Uterus (tissue), 4 donors: ENCODE data around the gene FHOD1. TPM values are rescaled to one million over a fixed set of nuclear protein-coding genes. Genes with fewer than 3 reads are reported as not detected.
A peak's percentile ranks its signal among the peaks of the same experiment; 100 is the strongest.

ENCODE experiments used
- DNase-seq, 2 donors: peaks; one replicate each; pipeline ENCODE4 v3.0.0-alpha.2; 2019 to 2020
- H3K27ac ChIP-seq, 2 donors: fragments of 200-600 bp; sonication (generic); 1 replicate in 1 of 2; 2 replicates in 1 of 2; pipeline ENCODE4 v1.5.1; 2016 to 2018
- H3K27me3 ChIP-seq, 2 donors: fragments of 200-600 bp; sonication (generic); one replicate each; pipeline ENCODE4 v1.5.1; 2018 to 2019; ENCODE audit warnings: control low read depth in 1 of 2
- H3K36me3 ChIP-seq, 2 donors: fragments of 200-600 bp; sonication (generic); one replicate each; pipeline ENCODE4 v1.5.1; 2019; ENCODE audit warnings: control low read depth in 1 of 2
- H3K4me1 ChIP-seq, 2 donors: fragments of 200-600 bp; sonication (generic); one replicate each; pipeline ENCODE4 v1.5.1; 2018 to 2019; ENCODE audit warnings: control low read depth in 1 of 2
- H3K4me3 ChIP-seq, 2 donors: fragments of 200-600 bp; sonication (generic); 1 replicate in 1 of 2; 2 replicates in 1 of 2; pipeline ENCODE4 v1.5.1; 2018 to 2019; ENCODE audit warnings: mild to moderate bottlenecking in 1 of 2
- H3K9me3 ChIP-seq, 2 donors: fragments of 200-600 bp; sonication (generic); one replicate each; pipeline ENCODE4 v1.5.1; 2019; ENCODE audit warnings: control low read depth in 1 of 2
- POLR2A ChIP-seq, 2 donors: fragments of 450-650 bp; IDR thresholded peaks; one replicate each; pipeline ENCODE4 v1.6.1; 2016; ENCODE audit warnings: antibody characterized with exemption in 2 of 2, mild to moderate bottlenecking in 1 of 2, moderate library complexity in 1 of 2
- intact Hi-C: fragments of 100-400 bp; cut with DNase I; formaldehyde crosslinking; loops from one replicate; pipeline ENCODE4 v1.15.1; 2023; ENCODE audit warnings: low total_unique reads
- total RNA-seq, 4 donors: library from RNA; depleted of rRNA in 3 of 4; stranded (reverse); fragments of >200 nt in 3 of 4; gene quantifications; one replicate each; pipeline versions ENCODE4 v1.1.0 to v1.2.4, GENCODE V29; 2014 to 2023
- TF ChIP-seq, protein P1 (sequence below), 4 experiments: fragments of 200-600 bp in 2 of 4; fragments of 450-650 bp in 2 of 4; sonication (generic) in 2 of 4; IDR thresholded peaks; one replicate each; pipeline ENCODE4 v1.5.1; 2016 to 2019; ENCODE audit warnings: antibody characterized with exemption in 4 of 4, mild to moderate bottlenecking in 2 of 4, moderate library complexity in 1 of 4
- donor health status: DM: yes; HTN: yes; CAD: no.

The FHOD1 gene
- total RNA-seq, 4 donors from 2014 or later = 2.3 to 37.6 (median 11.8) TPM

- H3K4me1 ChIP-seq = peaks cover 0 to 5% of the 10 kb centered on the region in 2 donors
- TF ChIP-seq, protein P1, sequence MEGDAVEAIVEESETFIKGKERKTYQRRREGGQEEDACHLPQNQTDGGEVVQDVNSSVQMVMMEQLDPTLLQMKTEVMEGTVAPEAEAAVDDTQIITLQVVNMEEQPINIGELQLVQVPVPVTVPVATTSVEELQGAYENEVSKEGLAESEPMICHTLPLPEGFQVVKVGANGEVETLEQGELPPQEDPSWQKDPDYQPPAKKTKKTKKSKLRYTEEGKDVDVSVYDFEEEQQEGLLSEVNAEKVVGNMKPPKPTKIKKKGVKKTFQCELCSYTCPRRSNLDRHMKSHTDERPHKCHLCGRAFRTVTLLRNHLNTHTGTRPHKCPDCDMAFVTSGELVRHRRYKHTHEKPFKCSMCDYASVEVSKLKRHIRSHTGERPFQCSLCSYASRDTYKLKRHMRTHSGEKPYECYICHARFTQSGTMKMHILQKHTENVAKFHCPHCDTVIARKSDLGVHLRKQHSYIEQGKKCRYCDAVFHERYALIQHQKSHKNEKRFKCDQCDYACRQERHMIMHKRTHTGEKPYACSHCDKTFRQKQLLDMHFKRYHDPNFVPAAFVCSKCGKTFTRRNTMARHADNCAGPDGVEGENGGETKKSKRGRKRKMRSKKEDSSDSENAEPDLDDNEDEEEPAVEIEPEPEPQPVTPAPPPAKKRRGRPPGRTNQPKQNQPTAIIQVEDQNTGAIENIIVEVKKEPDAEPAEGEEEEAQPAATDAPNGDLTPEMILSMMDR (IDR thresholded peaks at IDR 0.05) = peak; percentile 42 to 94 (median 90)
- TF ChIP-seq POLR2A (IDR thresholded peaks at IDR 0.05) = peak in 1 of 2 donors; percentile 46
- H3K27me3 ChIP-seq = no peaks in the 10 kb centered on the region
- peak within 1 kb of the TSS; percentile 53 to 75 for H3K27ac ChIP-seq
- no peaks in the 10 kb centered on the region for H3K36me3 ChIP-seq
- DNase-seq = peak; percentile 54 to 75
- peak within 1 kb of the TSS; percentile 22 to 53 for H3K4me3 ChIP-seq
- intact Hi-C loops = no loop called here
- H3K9me3 ChIP-seq = no peaks in the 10 kb centered on the region
Observed at GRCh38 chr16:67279296-67280089, 32.2 kb upstream of the FHOD1 start, which contains the start of gene PLEKHG4. Gene PLEKHG4 (plus strand): TSS chr16:67279532. CDS start chr16:67280045, 513 bp downstream.

- peak in 1 of 2 donors; percentile 41 for DNase-seq
- intact Hi-C loops = no loop called here
- H3K36me3 ChIP-seq = no peaks in the 10 kb centered on the region
- TF ChIP-seq, protein P1 (IDR thresholded peaks at IDR 0.05) = no peak
- TF ChIP-seq POLR2A (IDR thresholded peaks at IDR 0.05) = no peak
- H3K9me3 ChIP-seq = no peaks in the 10 kb centered on the region
- H3K4me1 ChIP-seq = peaks cover 0 to 5% of the 10 kb centered on the region in 2 donors
- peak overlapping the region; percentile 22 to 53 for H3K4me3 ChIP-seq
- no peaks in the 10 kb centered on the region for H3K27me3 ChIP-seq
- peak overlapping the region; percentile 53 to 75 for H3K27ac ChIP-seq
Observed at GRCh38 chr16:67278773-67279295, 31.6 kb upstream of the FHOD1 start.

- no peak for DNase-seq
- Histone ChIP-seq H3K4me3 (peak overlapping the region; percentile 22 to 53), H3K36me3 (no peaks in the 10 kb centered on the region), H3K27ac (peak overlapping the region; percentile 53 to 75), H3K27me3 (no peaks in the 10 kb centered on the region), H3K4me1 (peaks cover 0 to 5% of the 10 kb centered on the region in 2 donors), H3K9me3 (no peaks in the 10 kb centered on the region)
- intact Hi-C loops = no loop called here
- TF ChIP-seq, protein P1 (IDR thresholded peaks at IDR 0.05) = peak in 1 of 4 experiments; percentile 15
- no peak for TF ChIP-seq POLR2A (IDR thresholded peaks at IDR 0.05)
Observed at GRCh38 chr16:67277999-67278772, 30.9 kb upstream of the FHOD1 start.

GRCh38 chr16:67277294-67277998 is 30.2 kb upstream of the FHOD1 start:
- H3K4me3 ChIP-seq = no peak overlapping the region
- peak; percentile 67 to 69 for DNase-seq
- peak overlapping the region; percentile 53 to 75 for H3K27ac ChIP-seq
- no peaks in the 10 kb centered on the region for H3K9me3 ChIP-seq
- intact Hi-C loops = no loop called here
- no peak for TF ChIP-seq POLR2A (IDR thresholded peaks at IDR 0.05)
- TF ChIP-seq, protein P1 (IDR thresholded peaks at IDR 0.05) = no peak
- H3K27me3 ChIP-seq = no peaks in the 10 kb centered on the region
- peaks cover 0 to 5% of the 10 kb centered on the region in 2 donors for H3K4me1 ChIP-seq
- no peaks in the 10 kb centered on the region for H3K36me3 ChIP-seq
